Ovary (tissue), 3 donors: ENCODE data around the gene CD79B.
"Not testable (repeated sequence)": the region's sequence is repeated elsewhere in the genome, so short reads cannot be mapped to it uniquely, and the experiment has no call there.

ENCODE experiments used
- CTCF ChIP-seq, 3 donors: fragments of 450-650 bp in 2 of 3; fragments of 200-600 bp in 1 of 3; IDR thresholded peaks; one replicate each; pipeline versions ENCODE4 v1.5.1 to v1.8.0; 2016 to 2022; ENCODE audit warnings: antibody characterized with exemption in 3 of 3, mild to moderate bottlenecking in 1 of 3
- EP300 ChIP-seq: sonication (generic); formaldehyde crosslinking; IDR thresholded peaks from one replicate; pipeline ENCODE4 v1.6.1; 2017; ENCODE audit warnings: antibody characterized with exemption
- POLR2A ChIP-seq: fragments of 450-650 bp; IDR thresholded peaks from one replicate; pipeline ENCODE4 v1.6.1; 2017; ENCODE audit warnings: antibody characterized with exemption, mild to moderate bottlenecking, moderate library complexity
- donor health status: DM: no; HTN: no; CAD: no.

DNA sequence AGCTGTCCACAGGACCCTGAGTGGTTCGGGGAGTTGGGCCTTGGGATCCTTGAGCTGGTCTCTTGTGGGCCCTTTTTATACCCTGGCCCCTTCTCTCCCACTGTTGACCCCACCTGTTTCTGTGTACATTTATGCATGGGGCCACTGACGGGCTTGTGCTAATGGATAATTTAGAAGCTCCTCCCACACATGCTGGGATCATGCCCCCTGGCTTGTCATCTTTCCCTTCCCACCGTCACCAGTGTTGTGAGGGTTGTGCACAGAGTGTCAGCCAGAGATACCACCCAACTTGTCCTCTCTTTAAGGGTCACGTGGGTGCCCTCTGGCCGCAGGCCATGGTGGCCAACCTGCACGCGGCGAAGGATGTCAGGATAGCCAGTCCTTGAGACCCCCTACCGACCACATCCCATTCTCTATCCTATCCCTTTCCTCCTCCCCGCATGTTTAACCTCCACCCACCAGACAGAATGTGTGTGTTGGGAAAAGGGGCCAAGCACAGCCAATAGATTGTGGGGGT, 13.3 kb downstream of the CD79B start, which contains the start of gene GH1:
- TF ChIP-seq CTCF (IDR thresholded peaks at IDR 0.05); POLR2A; EP300: not testable (repeated sequence)
